Activated gamma-delta T cell treated with Interleukin-2 at 50 U/mL for 16 hours (primary cell): Measurements from ENCODE around the gene TGFBI.

ENCODE experiments used
- DNase-seq: peaks from one replicate; pipeline ENCODE4 v3.0.0-alpha.2; 2020

TGFBI gene

GRCh38 chr5:136028782-136029742 is at the start of gene TGFBI:
Gene TGFBI, plus strand, starts transcription at chr5:136028988. Its CDS starts 68 bp downstream, at chr5:136029056.
- DNase-seq = no peak

GRCh38 chr5:135978993-135979392 is 49.8 kb upstream of the TGFBI start:
- no peak for DNase-seq

- no peak for DNase-seq
These were observed 49.3 kb upstream of the TGFBI start for GRCh38 chr5:135979510-135979909.

- DNase-seq = no peak
These were observed 48.2 kb upstream of the TGFBI start for GRCh38 chr5:135980620-135981019.

- no peak for DNase-seq
These were observed 42.8 kb upstream of the TGFBI start for GRCh38 chr5:135985951-135986350.

- DNase-seq = no peak
These were observed 42.4 kb upstream of the TGFBI start for GRCh38 chr5:135986401-135986800.

- DNase-seq = no peak
These were observed 41.8 kb upstream of the TGFBI start for GRCh38 chr5:135986891-135987401.

GRCh38 chr5:135988546-135988945 is 40.2 kb upstream of the TGFBI start:
- DNase-seq = no peak

GRCh38 chr5:135989686-135990085 is 39.1 kb upstream of the TGFBI start:
- DNase-seq = no peak

GRCh38 chr5:135990528-135991255 is 38.1 kb upstream of the TGFBI start:
- no peak for DNase-seq

GRCh38 chr5:135991429-135991828 is 37.4 kb upstream of the TGFBI start:
- no peak for DNase-seq

GRCh38 chr5:135993335-135993879 is 35.4 kb upstream of the TGFBI start:
- DNase-seq = no peak

GRCh38 chr5:135993880-135994636 is 34.7 kb upstream of the TGFBI start:
- DNase-seq = no peak

- no peak for DNase-seq
These were observed 32.8 kb upstream of the TGFBI start for GRCh38 chr5:135995976-135996375.

GRCh38 chr5:135996611-135997010 is 32.2 kb upstream of the TGFBI start:
- no peak for DNase-seq

GRCh38 chr5:135997673-135998335 is 31.0 kb upstream of the TGFBI start:
- DNase-seq = no peak

GRCh38 chr5:135998889-135999288 is 29.9 kb upstream of the TGFBI start:
- no peak for DNase-seq

GRCh38 chr5:135999406-136000139 is 29.2 kb upstream of the TGFBI start:
- DNase-seq = no peak

- no peak for DNase-seq
These were observed 28.6 kb upstream of the TGFBI start for GRCh38 chr5:136000147-136000546.

GRCh38 chr5:136000932-136001331 is 27.9 kb upstream of the TGFBI start:
- DNase-seq = no peak

- no peak for DNase-seq
These were observed 27.3 kb upstream of the TGFBI start for GRCh38 chr5:136001466-136001981.
